ENCODE data around the gene HSF2. TPM values are rescaled to one million over a fixed set of nuclear protein-coding genes. Genes with fewer than 3 reads are reported as not detected.

HSF2 gene
- total RNA-seq, 2 experiments from 2014 or later = 41.8 to 47.6 TPM

DNA sequence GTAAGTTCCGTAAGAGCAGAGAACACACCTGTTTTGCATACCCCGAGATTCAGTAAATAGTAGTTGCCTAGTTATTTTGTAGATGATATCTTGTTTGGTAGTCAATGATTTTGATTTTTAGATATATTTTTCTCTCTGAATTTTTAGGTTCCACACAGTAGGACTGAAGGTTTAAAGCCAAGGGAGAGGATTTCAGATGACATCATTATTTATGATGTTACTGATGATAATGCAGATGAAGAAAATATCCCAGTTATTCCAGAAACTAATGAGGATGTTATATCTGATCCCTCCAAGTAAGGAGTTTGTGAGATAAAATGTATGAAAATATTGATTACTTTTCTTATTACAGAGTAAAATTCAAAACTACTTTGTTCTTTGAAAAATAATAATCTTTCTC is 22.6 kb downstream of the HSF2 start:
- intact Hi-C loops (cut with DNase I, micrococcal nuclease) = no loop called here
- no peaks in the 10 kb centered on the region for H3K27me3 Mint-ChIP-seq
- no peak overlapping the region for H3K27ac Mint-ChIP-seq
- ChIA-PET CTCF (no interaction called here), POLR2A (no interaction called here)
- H3K4me3 ChIP-seq (ENCODE audit: low read length) = no peak overlapping the region
- DNase-seq (no peak), ATAC-seq (ENCODE audit: poor library complexity) (no peak)
- H3K4me1 Mint-ChIP-seq (ENCODE audit: low read depth) = peaks cover 10% of the 10 kb centered on the region
- TF ChIP-seq, protein P1, sequence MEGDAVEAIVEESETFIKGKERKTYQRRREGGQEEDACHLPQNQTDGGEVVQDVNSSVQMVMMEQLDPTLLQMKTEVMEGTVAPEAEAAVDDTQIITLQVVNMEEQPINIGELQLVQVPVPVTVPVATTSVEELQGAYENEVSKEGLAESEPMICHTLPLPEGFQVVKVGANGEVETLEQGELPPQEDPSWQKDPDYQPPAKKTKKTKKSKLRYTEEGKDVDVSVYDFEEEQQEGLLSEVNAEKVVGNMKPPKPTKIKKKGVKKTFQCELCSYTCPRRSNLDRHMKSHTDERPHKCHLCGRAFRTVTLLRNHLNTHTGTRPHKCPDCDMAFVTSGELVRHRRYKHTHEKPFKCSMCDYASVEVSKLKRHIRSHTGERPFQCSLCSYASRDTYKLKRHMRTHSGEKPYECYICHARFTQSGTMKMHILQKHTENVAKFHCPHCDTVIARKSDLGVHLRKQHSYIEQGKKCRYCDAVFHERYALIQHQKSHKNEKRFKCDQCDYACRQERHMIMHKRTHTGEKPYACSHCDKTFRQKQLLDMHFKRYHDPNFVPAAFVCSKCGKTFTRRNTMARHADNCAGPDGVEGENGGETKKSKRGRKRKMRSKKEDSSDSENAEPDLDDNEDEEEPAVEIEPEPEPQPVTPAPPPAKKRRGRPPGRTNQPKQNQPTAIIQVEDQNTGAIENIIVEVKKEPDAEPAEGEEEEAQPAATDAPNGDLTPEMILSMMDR (IDR thresholded peaks at IDR 0.05) = no peak
- H3K36me3 ChIP-seq (ENCODE audit: insufficient read depth, low read length) = peaks cover 67% of the 10 kb centered on the region
- H3K9me3 ChIP-seq (ENCODE audit: control insufficient read depth in 1 of 2, insufficient read depth in 1 of 2, low read length in 2 of 2) = no peaks in the 10 kb centered on the region
- H3K4me3 Mint-ChIP-seq = no peak overlapping the region
- H3K4me1 ChIP-seq (ENCODE audit: insufficient read depth, low read length) = no peaks in the 10 kb centered on the region
- H3K27me3 ChIP-seq (ENCODE audit: control insufficient read depth in 1 of 2, insufficient read depth in 2 of 2, low read length in 2 of 2) = no peaks in the 10 kb centered on the region
- peaks cover 87% of the 10 kb centered on the region for H3K36me3 Mint-ChIP-seq (ENCODE audit: low read depth)
- H3K27ac ChIP-seq (ENCODE audit: low read depth in 1 of 2, low read length in 2 of 2) = no peak overlapping the region
- H3K9me3 Mint-ChIP-seq = no peaks in the 10 kb centered on the region

DNA sequence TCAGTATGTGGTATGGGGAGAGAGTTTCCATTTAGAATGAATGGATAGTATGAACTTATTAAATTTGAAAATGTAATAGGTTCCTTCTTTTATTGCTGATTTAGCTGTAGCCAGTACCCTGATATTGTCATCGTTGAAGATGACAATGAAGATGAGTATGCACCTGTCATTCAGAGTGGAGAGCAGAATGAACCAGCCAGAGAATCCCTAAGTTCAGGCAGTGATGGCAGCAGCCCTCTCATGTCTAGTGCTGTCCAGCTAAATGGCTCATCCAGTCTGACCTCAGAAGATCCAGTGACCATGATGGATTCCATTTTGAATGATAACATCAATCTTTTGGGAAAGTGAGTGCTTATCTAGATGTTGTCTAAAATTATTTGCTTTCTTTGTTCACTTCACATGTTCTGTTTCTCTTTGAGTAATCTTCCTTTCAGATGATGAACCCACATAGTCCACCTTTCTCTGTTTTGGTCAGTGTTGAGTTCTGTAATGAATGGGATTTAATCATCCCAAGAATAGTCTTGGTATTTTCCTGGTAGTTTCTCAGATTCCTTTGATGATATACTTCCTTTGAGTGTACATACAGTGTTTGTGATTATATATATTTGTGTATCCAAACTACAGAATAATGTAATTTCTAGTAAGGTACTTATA is 23.3 kb downstream of the HSF2 start:
- Mint-ChIP-seq H3K36me3 (ENCODE audit: low read depth) (peaks cover 86% of the 10 kb centered on the region), H3K4me1 (ENCODE audit: low read depth) (peaks cover 5% of the 10 kb centered on the region), H3K4me3 (no peak overlapping the region), H3K9me3 (no peaks in the 10 kb centered on the region), H3K27me3 (no peaks in the 10 kb centered on the region), H3K27ac (no peak overlapping the region)
- TF ChIP-seq, protein P1 (IDR thresholded peaks at IDR 0.05) = no peak
- no peak overlapping the region for H3K27ac ChIP-seq (ENCODE audit: low read depth in 1 of 2, low read length in 2 of 2)
- H3K36me3 ChIP-seq (ENCODE audit: insufficient read depth, low read length) = peaks cover 71% of the 10 kb centered on the region
- DNase-seq = no peak
- no peaks in the 10 kb centered on the region for H3K4me1 ChIP-seq (ENCODE audit: insufficient read depth, low read length)
- H3K9me3 ChIP-seq (ENCODE audit: control insufficient read depth in 1 of 2, insufficient read depth in 1 of 2, low read length in 2 of 2) = no peaks in the 10 kb centered on the region
- ATAC-seq (ENCODE audit: poor library complexity) = no peak
- no peaks in the 10 kb centered on the region for H3K27me3 ChIP-seq (ENCODE audit: control insufficient read depth in 1 of 2, insufficient read depth in 2 of 2, low read length in 2 of 2)
- intact Hi-C loops (cut with DNase I, micrococcal nuclease) = no loop called here
- H3K4me3 ChIP-seq (ENCODE audit: low read length) = no peak overlapping the region
- POLR2A ChIA-PET = interaction anchor here (0.7 to 1.2 kb wide), 2 partner anchors 9 to 32 kb away, joined by 3 to 4 read pairs; no protein-coding TSS in a partner anchor
- CTCF ChIA-PET = no interaction called here

DNA sequence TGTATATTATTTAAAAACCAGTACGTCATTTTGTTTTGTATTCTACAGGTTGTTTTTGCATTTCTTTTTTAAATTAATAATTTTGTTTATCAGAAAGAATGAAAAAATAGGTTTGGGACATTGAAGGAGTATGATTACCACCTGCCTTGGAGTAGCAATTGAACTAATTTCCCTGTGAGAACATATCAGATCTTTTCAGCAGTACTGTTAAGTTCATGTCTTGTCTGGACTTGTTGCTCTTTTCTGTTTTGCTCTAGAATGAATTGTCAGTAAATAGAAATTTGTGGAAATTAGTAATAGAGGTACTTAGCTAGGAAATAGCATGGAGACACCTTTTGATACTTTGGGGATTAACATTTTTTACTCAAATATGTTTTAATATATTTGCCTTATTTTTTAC is 24.3 kb downstream of the HSF2 start:
- Mint-ChIP-seq H3K4me1 (ENCODE audit: low read depth) (peaks cover 8% of the 10 kb centered on the region), H3K36me3 (ENCODE audit: low read depth) (peaks cover 85% of the 10 kb centered on the region), H3K4me3 (no peak overlapping the region), H3K9me3 (no peaks in the 10 kb centered on the region), H3K27ac (no peak overlapping the region), H3K27me3 (no peaks in the 10 kb centered on the region)
- DNase-seq (no peak), ATAC-seq (ENCODE audit: poor library complexity) (no peak)
- POLR2A ChIA-PET = interaction anchor here (0.7 to 1.5 kb wide), 3 partner anchors 8 to 31 kb away, joined by 3 to 4 read pairs (median 3); no protein-coding TSS in a partner anchor
- CTCF ChIA-PET = no interaction called here
- peaks cover 72% of the 10 kb centered on the region for H3K36me3 ChIP-seq (ENCODE audit: insufficient read depth, low read length)
- H3K27me3 ChIP-seq (ENCODE audit: control insufficient read depth in 1 of 2, insufficient read depth in 2 of 2, low read length in 2 of 2) = no peaks in the 10 kb centered on the region
- no peak overlapping the region for H3K4me3 ChIP-seq (ENCODE audit: low read length)
- TF ChIP-seq, protein P1 (IDR thresholded peaks at IDR 0.05) = no peak
- no peaks in the 10 kb centered on the region for H3K9me3 ChIP-seq (ENCODE audit: control insufficient read depth in 1 of 2, insufficient read depth in 1 of 2, low read length in 2 of 2)
- no peak overlapping the region for H3K27ac ChIP-seq (ENCODE audit: low read depth in 1 of 2, low read length in 2 of 2)
- intact Hi-C loops (cut with DNase I, micrococcal nuclease) = no loop called here
- H3K4me1 ChIP-seq (ENCODE audit: insufficient read depth, low read length) = no peaks in the 10 kb centered on the region
